HEK293 (cell line): ENCODE measurements around the gene INHBA.

Experiments
- CTCF ChIP-seq: fragments of 450-650 bp; formaldehyde crosslinking; IDR thresholded peaks from 2 replicates; pipeline ENCODE4 v1.5.1; 2016; ENCODE audit warnings: missing biosample characterization, missing genetic modification characterization
- HOXD13 ChIP-seq: sonication (generic); formaldehyde crosslinking; IDR thresholded peaks from 2 replicates; pipeline ENCODE4 v1.8.0; 2022; ENCODE audit warnings: missing genetic modification reagents, borderline replicate concordance
- PBX3 ChIP-seq: sonication (generic); formaldehyde crosslinking; IDR thresholded peaks from 2 replicates; pipeline ENCODE4 v1.8.1; 2022; ENCODE audit warnings: mild to moderate bottlenecking, moderate library complexity, missing genetic modification reagents
- PRDM10 ChIP-seq: fragments of 450-650 bp; formaldehyde crosslinking; IDR thresholded peaks from 2 replicates; pipeline ENCODE4 v1.5.1; 2016; ENCODE audit warnings: missing biosample characterization, missing genetic modification characterization
- RBAK ChIP-seq: fragments of 450-650 bp; formaldehyde crosslinking; IDR thresholded peaks from 2 replicates; pipeline ENCODE4 v1.5.1; 2016; ENCODE audit warnings: missing biosample characterization, missing genetic modification characterization
- REST ChIP-seq: fragments of 450-650 bp; formaldehyde crosslinking; IDR thresholded peaks from 2 replicates; pipeline ENCODE4 v1.5.1; 2016; ENCODE audit warnings: missing biosample characterization, missing genetic modification characterization
- ZBTB6 ChIP-seq: fragments of 450-650 bp; formaldehyde crosslinking; IDR thresholded peaks from 2 replicates; pipeline ENCODE4 v1.5.1; 2017; ENCODE audit warnings: missing biosample characterization, missing genetic modification characterization
- ZNF280C ChIP-seq: fragments of 450-650 bp; formaldehyde crosslinking; IDR thresholded peaks from 2 replicates; pipeline ENCODE4 v1.5.1; 2016; ENCODE audit warnings: missing biosample characterization, missing genetic modification characterization
- ZNF398 ChIP-seq: fragments of 450-650 bp; formaldehyde crosslinking; IDR thresholded peaks from 2 replicates; pipeline ENCODE4 v1.5.1; 2017; ENCODE audit warnings: missing biosample characterization, missing genetic modification characterization

- TF ChIP-seq CTCF (tag by site-specific recombination) (no peak), ZNF398 (tag by site-specific recombination) (no peak), HOXD13 (CRISPR knock-in tag) (no peak), RBAK (tag by site-specific recombination) (no peak), ZBTB6 (tag by site-specific recombination) (no peak), ZNF280C (tag by site-specific recombination) (no peak), PRDM10 (tag by site-specific recombination) (no peak), REST (no peak), PBX3 (CRISPR knock-in tag) (no peak)
These were observed 3.4 kb downstream of the INHBA start for GRCh38 chr7:41699516-41699915.
